Endodermal cell (in vitro differentiated cells): ENCODE data around the gene PDK3. TPM values are rescaled to one million over a fixed set of nuclear protein-coding genes. Genes with fewer than 3 reads are reported as not detected.

ENCODE experiments used
- DNase-seq: peaks from one replicate; pipeline ENCODE4 v3.0.0-alpha.2; 2017
- H3K27ac ChIP-seq: 2 replicates; pipeline ENCODE4 v1.5.1; 2013; ENCODE audit warnings: mild to moderate bottlenecking, low read depth, low read length, moderate library complexity
- H3K27me3 ChIP-seq: 2 replicates; pipeline ENCODE4 v1.6.1; 2013; ENCODE audit warnings: mild to moderate bottlenecking, low read length, moderate library complexity; ENCODE audit not compliant: insufficient read depth, control insufficient read depth, poor library complexity, severe bottlenecking
- H3K36me3 ChIP-seq: 2 replicates; pipeline ENCODE4 v1.7.0; 2013; ENCODE audit warnings: mild to moderate bottlenecking, low read length, moderate library complexity; ENCODE audit not compliant: control insufficient read depth, insufficient read depth
- H3K4me1 ChIP-seq: one replicate; pipeline ENCODE4 v1.7.0; 2013; ENCODE audit warnings: low read length; ENCODE audit not compliant: control insufficient read depth, insufficient read depth
- H3K4me3 ChIP-seq: 2 replicates; pipeline ENCODE4 v1.5.1; 2013; ENCODE audit warnings: mild to moderate bottlenecking, low read length, moderate library complexity
- H3K9ac ChIP-seq: 2 replicates; pipeline ENCODE4 v1.6.1; 2013; ENCODE audit warnings: mild to moderate bottlenecking, low read length, moderate library complexity; ENCODE audit not compliant: poor library complexity, severe bottlenecking; ENCODE audit errors: extremely low read depth
- H3K9me3 ChIP-seq: 2 replicates; pipeline ENCODE4 v1.6.1; 2013; ENCODE audit warnings: mild to moderate bottlenecking, low read length, moderate library complexity; ENCODE audit not compliant: control insufficient read depth
- H3K27ac Mint-ChIP-seq: 2 replicates; pipeline ENCODE4 v1.8.0; 2020; ENCODE audit warnings: mixed read lengths
- H3K27me3 Mint-ChIP-seq: 2 replicates; pipeline ENCODE4 v1.8.0; 2021; ENCODE audit warnings: mild to moderate bottlenecking, mixed read lengths; ENCODE audit not compliant: insufficient read depth
- H3K36me3 Mint-ChIP-seq: 2 replicates; pipeline ENCODE4 v1.8.0; 2020; ENCODE audit warnings: low read depth, mixed read lengths
- H3K4me1 Mint-ChIP-seq: 2 replicates; pipeline ENCODE4 v1.8.0; 2020; ENCODE audit warnings: mixed read lengths
- H3K4me3 Mint-ChIP-seq: 2 replicates; pipeline ENCODE4 v1.8.0; 2020; ENCODE audit warnings: mild to moderate bottlenecking, moderate library complexity, mixed read lengths
- H3K9me3 Mint-ChIP-seq: 2 replicates; pipeline ENCODE4 v1.8.0; 2020; ENCODE audit warnings: mild to moderate bottlenecking, mixed read lengths
- WGBS, 2 experiments: methylation state at CpG; one replicate each; pipeline versions ENCODE4 v1.1.5 to v1.1.7; 2013; ENCODE audit warnings: missing lambda C conversion rate in 2 of 2, mixed read lengths in 1 of 2; ENCODE audit not compliant: insufficient coverage in 1 of 2, insufficient read length in 1 of 2; 5-methylcytosine and 5-hydroxymethylcytosine counted together
- total RNA-seq, 2 donors: library from RNA; stranded (reverse); fragmentation: NEBNext Ultra II Directional in 1 of 2; extraction: Animal tissue kit (Norgen Biotek cat#: 25700) in 1 of 2; gene quantifications; 2 replicates in 1 of 2; 3 replicates in 1 of 2; pipeline ENCODE4 v1.2.1, GENCODE V29; 2021
- TF ChIP-seq, protein P1 (sequence below): fragments of 200-600 bp; sonication (generic); conservative IDR thresholded peaks from 2 replicates; pipeline ENCODE4 v1.5.0; 2021; ENCODE audit warnings: antibody characterized with exemption, mild to moderate bottlenecking

Gene PDK3
- total RNA-seq, 2 donors from 2014 or later: 14.9 to 21.9 TPM

DNA sequence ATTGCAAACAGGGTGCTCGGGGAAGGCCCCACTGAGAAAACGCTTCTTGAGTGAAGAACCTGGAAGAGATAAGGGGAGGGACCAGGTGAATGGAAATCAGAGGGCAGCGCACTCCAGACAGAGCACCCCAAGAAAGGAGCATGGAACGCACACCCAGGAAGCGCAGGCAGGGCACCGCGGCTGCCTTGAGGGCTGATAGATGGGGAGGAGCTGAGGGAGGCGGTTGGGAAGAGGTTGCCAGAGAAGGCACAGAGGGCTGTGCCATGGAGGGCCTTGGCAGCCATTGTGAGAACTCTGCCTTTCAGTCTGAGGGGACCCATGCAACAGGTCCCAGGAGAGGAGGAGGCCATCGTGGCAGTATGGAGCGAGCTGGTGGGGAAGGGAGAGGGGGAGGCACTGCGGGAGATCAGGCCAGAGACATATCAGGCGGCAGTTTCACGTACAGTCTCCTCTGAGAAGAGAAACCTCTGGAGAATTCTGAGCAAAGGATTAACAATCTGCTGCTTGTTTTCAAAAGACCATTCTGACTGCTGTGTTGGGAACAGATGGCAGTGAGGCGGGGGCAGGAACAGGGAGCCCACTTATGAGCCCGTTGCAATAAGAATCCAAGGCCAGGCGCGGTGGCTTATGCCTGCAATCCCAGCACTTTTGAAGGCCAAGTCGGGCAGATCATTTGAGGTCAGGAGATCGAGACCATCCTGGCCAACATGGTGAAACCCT lies 98.4 kb downstream of the PDK3 start:
- Mint-ChIP-seq H3K4me3 (no peak overlapping the region), H3K27ac (no peak overlapping the region), H3K27me3 (no peaks in the 10 kb centered on the region), H3K36me3 (peaks cover 3% of the 10 kb centered on the region), H3K9me3 (no peaks in the 10 kb centered on the region), H3K4me1 (no peaks in the 10 kb centered on the region)
- no peaks in the 10 kb centered on the region for H3K27me3 ChIP-seq
- no peaks in the 10 kb centered on the region for H3K36me3 ChIP-seq
- H3K4me3 ChIP-seq: no peak overlapping the region
- H3K9ac ChIP-seq: no peak overlapping the region
- TF ChIP-seq, protein P1, sequence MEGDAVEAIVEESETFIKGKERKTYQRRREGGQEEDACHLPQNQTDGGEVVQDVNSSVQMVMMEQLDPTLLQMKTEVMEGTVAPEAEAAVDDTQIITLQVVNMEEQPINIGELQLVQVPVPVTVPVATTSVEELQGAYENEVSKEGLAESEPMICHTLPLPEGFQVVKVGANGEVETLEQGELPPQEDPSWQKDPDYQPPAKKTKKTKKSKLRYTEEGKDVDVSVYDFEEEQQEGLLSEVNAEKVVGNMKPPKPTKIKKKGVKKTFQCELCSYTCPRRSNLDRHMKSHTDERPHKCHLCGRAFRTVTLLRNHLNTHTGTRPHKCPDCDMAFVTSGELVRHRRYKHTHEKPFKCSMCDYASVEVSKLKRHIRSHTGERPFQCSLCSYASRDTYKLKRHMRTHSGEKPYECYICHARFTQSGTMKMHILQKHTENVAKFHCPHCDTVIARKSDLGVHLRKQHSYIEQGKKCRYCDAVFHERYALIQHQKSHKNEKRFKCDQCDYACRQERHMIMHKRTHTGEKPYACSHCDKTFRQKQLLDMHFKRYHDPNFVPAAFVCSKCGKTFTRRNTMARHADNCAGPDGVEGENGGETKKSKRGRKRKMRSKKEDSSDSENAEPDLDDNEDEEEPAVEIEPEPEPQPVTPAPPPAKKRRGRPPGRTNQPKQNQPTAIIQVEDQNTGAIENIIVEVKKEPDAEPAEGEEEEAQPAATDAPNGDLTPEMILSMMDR: no peak
- no peak overlapping the region for H3K27ac ChIP-seq
- 95 to 97% methylated on average over 6 to 19 of the region's 19 CpGs for WGBS, 2 experiments
- no peaks in the 10 kb centered on the region for H3K9me3 ChIP-seq
- no peak for DNase-seq
- no peaks in the 10 kb centered on the region for H3K4me1 ChIP-seq

DNA sequence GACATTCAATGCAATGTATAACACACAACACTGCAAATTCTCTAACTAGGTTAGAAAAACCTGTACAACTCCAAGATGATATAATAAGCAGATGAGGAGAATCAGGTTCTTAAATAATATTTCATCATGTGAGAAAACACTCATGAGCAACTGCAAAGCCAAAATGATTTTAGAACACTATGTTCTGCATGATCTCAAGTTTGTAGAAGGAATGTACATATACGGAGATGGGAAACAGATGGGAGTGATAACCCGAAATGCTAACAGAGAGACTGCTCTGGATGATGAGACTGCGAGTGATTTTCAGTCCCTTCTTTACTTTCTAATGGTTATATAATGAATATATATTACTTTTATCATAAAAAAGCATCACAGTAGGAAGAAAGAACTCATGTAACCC lies 101.2 kb downstream of the PDK3 start:
- DNase-seq: no peak
- Histone ChIP-seq H3K27ac (no peak overlapping the region), H3K4me1 (no peaks in the 10 kb centered on the region), H3K9ac (no peak overlapping the region), H3K36me3 (no peaks in the 10 kb centered on the region), H3K27me3 (no peaks in the 10 kb centered on the region), H3K4me3 (no peak overlapping the region), H3K9me3 (no peaks in the 10 kb centered on the region)
- H3K36me3 Mint-ChIP-seq: peaks cover 12% of the 10 kb centered on the region
- H3K27me3 Mint-ChIP-seq: no peaks in the 10 kb centered on the region
- TF ChIP-seq, protein P1: no peak
- H3K9me3 Mint-ChIP-seq: no peaks in the 10 kb centered on the region
- H3K4me3 Mint-ChIP-seq: no peak overlapping the region
- WGBS, 2 experiments: 87 to 100% methylated on average over 1 to 2 of the region's 3 CpGs
- H3K4me1 Mint-ChIP-seq: no peaks in the 10 kb centered on the region
- H3K27ac Mint-ChIP-seq: no peak overlapping the region

DNA sequence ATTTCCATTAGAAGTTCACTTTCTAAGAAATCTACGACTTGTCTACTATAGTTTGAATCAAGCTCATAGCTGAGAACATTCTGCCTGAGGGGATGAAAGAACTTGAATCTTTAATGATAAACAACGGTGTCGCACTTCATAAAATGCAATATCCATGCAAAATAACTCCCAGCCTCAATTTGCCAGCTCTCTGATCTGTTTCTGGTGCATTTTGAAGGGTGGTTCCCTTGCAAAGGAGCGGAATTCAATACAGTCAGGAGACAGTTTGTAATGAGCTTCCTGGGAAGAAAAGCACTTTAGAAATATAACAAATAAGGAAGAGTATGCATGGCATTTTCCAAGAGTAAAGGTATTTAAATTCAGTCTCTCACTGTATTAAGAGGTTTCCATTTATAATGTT lies 102.1 kb downstream of the PDK3 start:
- Histone ChIP-seq H3K27me3 (no peaks in the 10 kb centered on the region), H3K27ac (no peak overlapping the region), H3K9ac (no peak overlapping the region), H3K4me1 (no peaks in the 10 kb centered on the region), H3K36me3 (no peaks in the 10 kb centered on the region), H3K4me3 (no peak overlapping the region), H3K9me3 (no peaks in the 10 kb centered on the region)
- Mint-ChIP-seq H3K27ac (no peak overlapping the region), H3K4me3 (no peak overlapping the region), H3K36me3 (peaks cover 12% of the 10 kb centered on the region), H3K4me1 (no peaks in the 10 kb centered on the region), H3K27me3 (no peaks in the 10 kb centered on the region), H3K9me3 (no peaks in the 10 kb centered on the region)
- TF ChIP-seq, protein P1: no peak
- no peak for DNase-seq
- WGBS, 2 experiments: 87% methylated on average over 3 of the region's 4 CpGs; no CpG with 5 or more reads in 1 of the 2 experiments
